IPS-20b (cell line): ENCODE data around the gene ATG2A.

Experiments used
- H3K27ac ChIP-seq: one replicate; pipeline ENCODE4 v1.5.1; 2013; ENCODE audit warnings: low read length
- H3K27me3 ChIP-seq: 2 replicates; pipeline ENCODE4 v1.6.1; 2013; ENCODE audit warnings: mild to moderate bottlenecking, low read length, inconsistent platforms; ENCODE audit not compliant: insufficient read depth
- H3K36me3 ChIP-seq: 2 replicates; pipeline ENCODE4 v1.6.1; 2013; ENCODE audit warnings: low read depth, mild to moderate bottlenecking, inconsistent platforms, low read length, moderate library complexity; ENCODE audit not compliant: insufficient read depth
- H3K4me1 ChIP-seq: 2 replicates; pipeline ENCODE4 v1.6.1; 2013; ENCODE audit warnings: mild to moderate bottlenecking, control low read depth, inconsistent platforms, low read length, moderate library complexity; ENCODE audit not compliant: insufficient read depth
- H3K4me3 ChIP-seq: 2 replicates; pipeline ENCODE4 v1.5.1; 2013; ENCODE audit warnings: mild to moderate bottlenecking, low read length, inconsistent platforms
- H3K9ac ChIP-seq: 2 replicates; pipeline ENCODE4 v1.6.1; 2013; ENCODE audit warnings: low read depth, mild to moderate bottlenecking, inconsistent platforms, low read length, moderate library complexity
- H3K9me3 ChIP-seq: 2 replicates; pipeline ENCODE4 v1.6.1; 2013; ENCODE audit warnings: mild to moderate bottlenecking, low read depth, low read length, inconsistent platforms; ENCODE audit not compliant: insufficient read depth

ATG2A gene

DNA sequence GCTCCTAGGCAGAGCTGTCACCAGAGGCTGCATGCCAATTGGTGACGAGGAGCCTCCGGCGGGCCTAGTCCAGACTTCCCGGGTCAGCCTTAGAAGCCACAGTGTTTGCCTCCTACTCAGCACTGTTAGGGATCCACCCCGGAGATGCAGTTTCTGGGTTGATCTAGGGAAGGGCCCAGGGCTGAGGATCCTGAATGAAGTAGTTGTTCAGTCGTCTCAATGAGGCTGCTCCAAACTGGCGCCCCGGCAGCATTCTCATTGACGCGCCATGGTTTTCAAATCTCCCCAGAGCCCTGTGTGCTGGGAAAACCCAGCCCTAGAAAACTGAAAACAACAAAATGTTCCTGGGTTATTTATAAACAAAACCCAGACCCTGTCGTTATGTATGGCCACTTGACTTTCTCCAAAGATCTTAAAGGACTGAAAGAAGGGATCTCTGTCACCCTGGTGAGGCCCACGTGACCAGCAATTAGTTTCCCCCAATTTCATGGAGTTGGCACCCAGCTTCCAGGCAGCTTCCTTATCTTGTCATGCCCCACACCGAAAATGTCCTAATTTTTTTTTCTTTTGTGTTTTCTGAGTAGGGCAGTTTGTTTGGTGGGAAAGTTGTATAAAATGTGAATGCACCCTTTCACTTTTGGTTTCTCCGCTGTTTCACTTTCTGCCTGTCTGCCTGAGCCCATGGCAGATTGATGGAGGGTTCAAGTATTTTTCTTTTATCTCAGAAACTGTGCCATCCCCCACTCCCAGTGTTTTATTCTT, 36.6 kb downstream of the ATG2A start:
- H3K4me1 ChIP-seq: peaks cover 7% of the 10 kb centered on the region
- H3K9ac ChIP-seq: no peak overlapping the region
- H3K27me3 ChIP-seq: peaks cover 11% of the 10 kb centered on the region
- no peaks in the 10 kb centered on the region for H3K36me3 ChIP-seq
- no peak overlapping the region for H3K4me3 ChIP-seq
- no peaks in the 10 kb centered on the region; the same call in 1 of the 2 replicates for H3K9me3 ChIP-seq
- no peak overlapping the region for H3K27ac ChIP-seq

DNA sequence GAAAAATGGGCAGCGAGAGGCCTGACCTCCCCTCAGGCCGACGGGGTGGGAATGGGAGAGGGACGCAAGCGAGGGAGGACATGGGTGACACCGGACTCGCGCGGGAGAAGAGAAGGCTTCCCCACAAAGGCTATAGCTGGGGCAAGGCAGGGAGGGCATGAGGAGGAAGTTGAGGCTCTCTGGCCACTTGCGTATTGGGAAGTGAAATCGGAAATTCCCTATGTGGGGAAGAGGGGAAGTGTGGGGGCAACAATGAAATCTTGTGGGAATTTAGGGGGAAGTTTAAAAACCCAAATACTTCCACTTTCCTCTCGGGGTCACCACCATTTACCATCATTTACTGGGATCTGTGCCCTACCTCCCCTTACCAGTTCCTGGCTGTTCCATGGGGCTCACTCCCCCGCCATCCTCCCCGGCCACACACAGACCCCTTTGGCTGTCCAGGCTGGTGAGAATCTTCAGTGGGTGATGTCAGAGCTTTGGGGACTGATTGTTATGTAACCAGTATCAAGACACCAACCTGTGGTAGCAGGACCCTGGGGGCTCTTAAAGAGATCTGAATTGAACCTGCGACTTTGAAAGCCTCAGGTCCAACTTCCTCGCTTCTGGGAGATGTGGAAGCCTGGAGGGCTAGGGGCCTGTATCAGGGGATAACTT, 37.6 kb downstream of the ATG2A start:
- Histone ChIP-seq H3K4me1 (peaks cover 7% of the 10 kb centered on the region), H3K9ac (peak overlapping the region; percentile 94), H3K4me3 (peak overlapping the region; percentile 88), H3K9me3 (no peaks in the 10 kb centered on the region; the same call in 1 of the 2 replicates), H3K27ac (peak overlapping the region; percentile 53), H3K27me3 (peaks cover 11% of the 10 kb centered on the region), H3K36me3 (peaks cover 1% of the 10 kb centered on the region; the same call in 1 of the 2 replicates)

DNA sequence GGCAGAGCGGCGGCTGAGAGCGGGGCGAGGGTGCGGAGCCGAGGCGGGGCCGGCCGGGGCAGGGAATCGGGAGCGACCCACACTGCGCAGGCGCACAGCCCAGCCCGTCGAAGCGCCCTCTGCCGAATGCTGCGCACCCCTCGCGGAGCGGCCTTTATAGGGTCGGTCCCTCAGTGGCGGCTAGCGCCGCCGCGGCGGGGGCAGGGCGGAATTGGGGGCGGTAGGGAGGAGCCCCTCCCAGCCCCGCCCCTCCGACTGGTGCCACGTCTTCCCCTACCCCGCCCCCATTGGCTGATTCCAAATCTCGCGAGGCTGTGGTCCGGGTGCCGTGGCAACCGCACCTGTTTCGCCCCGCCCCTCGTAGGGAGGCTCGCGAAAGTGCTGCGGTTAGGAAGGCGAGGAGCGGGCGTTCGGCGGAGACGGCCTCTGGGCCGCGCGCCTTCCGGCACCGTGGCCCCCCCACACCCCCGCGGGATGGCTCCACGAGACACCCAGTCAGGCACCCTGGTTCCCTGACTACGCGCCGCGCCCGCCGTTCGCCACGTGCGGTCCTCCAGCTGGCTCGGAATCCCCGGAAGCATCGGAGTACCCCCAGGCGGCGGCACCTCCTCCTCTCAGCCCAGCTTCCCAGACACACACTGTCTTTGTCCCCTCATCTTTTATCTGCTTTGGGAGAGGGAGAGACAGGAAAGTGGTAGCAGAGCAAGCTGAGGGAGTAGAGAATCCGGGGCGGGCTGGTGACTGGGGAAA, 38.3 kb downstream of the ATG2A start, which contains the start of gene EHD1:
Gene EHD1 (minus strand): TSS at position 128 of the 750 bp plus-strand sequence. CDS start 157 bp downstream, outside the sequence.
- Histone ChIP-seq H3K4me1 (peaks cover 7% of the 10 kb centered on the region), H3K27ac (peak within 1 kb of the TSS; percentile 53), H3K4me3 (peak within 1 kb of the TSS; percentile 93), H3K36me3 (peaks cover 4% of the 10 kb centered on the region; the same call in 1 of the 2 replicates), H3K9ac (peak within 1 kb of the TSS; percentile 94), H3K9me3 (no peaks in the 10 kb centered on the region; the same call in 1 of the 2 replicates), H3K27me3 (peaks cover 11% of the 10 kb centered on the region)

DNA sequence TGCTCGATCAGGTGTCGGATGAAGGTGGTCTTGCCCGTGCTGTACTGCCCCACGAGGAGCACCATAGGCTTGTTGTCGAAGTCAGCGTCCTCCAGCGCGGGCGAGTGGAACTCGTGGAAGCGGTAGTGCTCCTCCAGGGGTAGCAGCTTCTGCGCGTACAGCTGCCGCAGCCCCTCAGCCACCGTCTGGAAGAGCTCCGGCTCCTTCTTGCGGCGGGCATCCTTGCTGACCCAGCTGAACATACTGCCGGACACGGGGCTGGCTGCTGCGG, 38.9 kb downstream of the ATG2A start:
- no peak overlapping the region for H3K27ac ChIP-seq
- peak overlapping the region; percentile 93 for H3K4me3 ChIP-seq
- peak overlapping the region; percentile 73; the same call in 1 of the 2 replicates for H3K9ac ChIP-seq
- peaks cover 11% of the 10 kb centered on the region for H3K27me3 ChIP-seq
- no peaks in the 10 kb centered on the region; the same call in 1 of the 2 replicates for H3K9me3 ChIP-seq
- H3K4me1 ChIP-seq: peaks cover 7% of the 10 kb centered on the region
- peaks cover 8% of the 10 kb centered on the region for H3K36me3 ChIP-seq

DNA sequence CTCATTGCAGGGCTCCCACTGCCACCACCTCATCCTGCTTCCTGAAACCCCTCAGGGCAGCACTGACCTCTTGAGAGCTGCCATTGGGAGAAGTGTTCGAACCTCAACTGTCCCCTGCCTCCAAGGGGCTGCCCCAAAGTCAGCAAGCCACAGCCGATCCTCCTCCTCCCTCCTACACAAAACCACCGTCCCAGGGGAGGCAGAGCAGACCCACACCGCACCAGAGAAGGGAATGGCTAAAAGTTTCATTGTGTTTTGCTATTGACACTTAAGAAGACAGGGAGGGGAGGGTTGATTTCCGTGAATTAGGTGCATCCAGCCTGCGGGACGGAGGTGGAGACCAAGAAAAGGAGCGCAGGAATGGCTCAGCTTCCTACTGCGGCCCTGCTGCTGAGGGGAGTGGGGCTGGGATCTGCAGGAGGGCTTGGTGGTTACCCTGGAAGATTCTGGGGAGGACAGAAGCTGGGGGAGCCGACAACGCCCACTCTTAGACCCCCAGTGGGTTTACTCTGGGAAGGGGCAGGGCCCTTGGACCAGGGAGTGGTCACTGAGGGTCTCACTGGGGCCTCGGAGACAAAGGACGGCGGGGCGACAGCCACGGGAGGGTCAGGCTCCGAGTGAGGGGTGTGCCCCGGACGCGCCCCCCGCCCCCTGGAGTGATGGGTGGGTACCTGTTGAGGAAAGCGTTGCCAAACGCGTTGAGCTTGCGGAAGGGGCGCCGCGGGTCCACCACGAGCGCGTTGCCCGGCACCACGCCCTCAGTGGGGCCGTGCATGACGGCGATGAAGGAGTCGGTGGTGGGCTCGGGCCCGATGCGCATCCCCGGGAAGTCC, 39.4 kb downstream of the ATG2A start:
- Histone ChIP-seq H3K4me3 (peak overlapping the region; percentile 93), H3K27ac (no peak overlapping the region), H3K9ac (peak overlapping the region; percentile 73), H3K4me1 (peaks cover 7% of the 10 kb centered on the region), H3K9me3 (no peaks in the 10 kb centered on the region; the same call in 1 of the 2 replicates), H3K27me3 (peaks cover 11% of the 10 kb centered on the region), H3K36me3 (peaks cover 13% of the 10 kb centered on the region)

DNA sequence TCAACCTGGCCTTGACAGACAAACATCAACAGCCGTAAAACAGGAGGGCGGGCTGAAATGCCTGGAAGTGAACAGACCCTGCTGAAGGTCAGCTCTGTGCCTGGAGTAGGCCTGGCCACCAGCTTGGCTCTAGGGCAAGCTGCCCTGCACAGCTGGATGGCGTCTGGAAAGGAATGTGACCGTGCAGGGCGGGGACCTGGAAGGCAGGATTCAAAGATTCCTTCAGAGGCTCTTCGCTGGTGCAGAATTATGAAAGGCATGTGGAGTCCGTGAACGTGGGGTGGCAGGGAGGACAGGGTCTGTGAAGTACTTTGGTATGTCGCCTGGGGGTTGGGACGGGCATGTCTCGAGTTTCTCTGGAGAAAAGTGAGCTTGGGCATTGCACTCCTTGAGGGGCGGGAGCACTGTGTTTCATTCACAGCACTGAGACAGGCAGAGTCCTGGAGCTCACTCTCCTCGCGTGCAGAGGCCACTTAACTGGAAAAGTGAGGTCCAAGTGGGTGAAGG, 40.1 kb downstream of the ATG2A start:
- Histone ChIP-seq H3K9ac (peak overlapping the region; percentile 73; the same call in 1 of the 2 replicates), H3K4me3 (peak overlapping the region; percentile 93), H3K36me3 (peaks cover 16% of the 10 kb centered on the region), H3K27ac (no peak overlapping the region), H3K27me3 (peaks cover 11% of the 10 kb centered on the region), H3K9me3 (no peaks in the 10 kb centered on the region; the same call in 1 of the 2 replicates), H3K4me1 (peaks cover 7% of the 10 kb centered on the region)

DNA sequence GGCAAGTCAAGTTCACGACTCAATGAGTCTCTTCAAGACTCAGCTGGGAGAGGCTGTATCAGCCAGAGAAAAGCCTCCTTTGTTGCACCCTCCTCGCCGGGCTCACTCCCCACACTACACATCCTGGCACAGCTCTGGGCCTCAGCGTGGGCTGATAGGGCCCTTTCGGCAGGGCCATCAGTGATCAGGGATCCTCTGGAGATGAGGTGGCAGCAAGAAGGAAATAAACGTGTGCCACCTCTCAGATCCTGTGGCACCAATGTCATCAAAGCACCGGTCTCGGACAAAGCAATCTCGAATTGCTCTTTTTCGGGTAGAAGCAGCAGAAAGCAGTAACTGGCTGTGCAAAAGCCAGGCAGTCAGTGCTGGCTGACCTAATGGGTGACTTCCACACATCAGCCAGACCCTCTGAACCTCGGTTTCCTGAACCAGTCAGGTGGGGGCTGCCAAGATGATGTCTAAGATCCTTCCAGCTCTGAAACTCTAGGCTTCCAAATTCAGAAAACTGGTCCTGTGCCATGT, 40.7 kb downstream of the ATG2A start:
- Histone ChIP-seq H3K27me3 (peaks cover 11% of the 10 kb centered on the region), H3K36me3 (peaks cover 22% of the 10 kb centered on the region), H3K4me1 (peaks cover 7% of the 10 kb centered on the region), H3K27ac (no peak overlapping the region), H3K9ac (no peak overlapping the region), H3K9me3 (no peaks in the 10 kb centered on the region; the same call in 1 of the 2 replicates), H3K4me3 (peak overlapping the region; percentile 93; the same call in 1 of the 2 replicates)

DNA sequence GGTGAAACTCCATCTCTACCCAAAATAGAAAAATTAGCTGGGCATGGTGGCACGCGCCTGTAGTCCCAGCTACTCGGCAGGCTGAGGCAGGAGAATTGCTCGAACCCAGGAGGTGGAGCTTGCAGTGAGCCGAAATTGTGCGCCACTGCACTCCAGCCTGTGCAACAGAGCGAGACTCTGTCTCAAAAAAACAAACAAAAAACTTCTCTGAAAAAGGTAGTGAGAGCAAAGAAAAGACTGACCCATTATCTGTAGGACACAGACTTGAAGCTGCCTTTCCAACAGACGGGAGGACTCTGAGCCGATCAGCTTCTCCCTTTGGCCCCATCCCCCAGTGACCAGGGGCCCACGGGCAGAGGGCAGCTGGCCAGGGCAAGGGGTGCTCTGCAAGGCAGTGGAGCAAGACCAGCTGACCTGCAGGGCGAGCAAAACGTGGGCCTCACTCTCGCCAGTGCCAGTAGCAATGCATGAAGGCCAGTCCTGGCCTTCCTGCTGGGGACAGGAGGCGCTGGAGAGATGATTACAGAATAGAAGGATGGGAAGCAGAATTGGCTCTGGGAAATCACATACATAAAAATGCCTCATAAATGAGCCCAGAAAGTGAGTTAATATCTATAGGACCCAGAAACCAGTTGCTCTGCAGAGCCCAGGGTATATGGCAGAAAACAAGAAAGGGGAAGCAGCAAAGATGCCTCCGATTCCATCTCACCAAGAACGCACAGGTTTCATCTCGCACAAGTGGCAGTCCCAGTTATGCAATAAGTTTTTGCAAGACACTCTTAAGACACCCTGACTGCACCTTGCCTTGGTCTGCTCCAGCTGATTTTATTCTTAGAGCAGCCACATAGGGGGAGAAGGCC, 41.4 kb downstream of the ATG2A start:
- no peak overlapping the region for H3K27ac ChIP-seq
- H3K36me3 ChIP-seq: peaks cover 26% of the 10 kb centered on the region
- peaks cover 7% of the 10 kb centered on the region for H3K4me1 ChIP-seq
- H3K9ac ChIP-seq: no peak overlapping the region
- no peak overlapping the region for H3K4me3 ChIP-seq
- no peaks in the 10 kb centered on the region; the same call in 1 of the 2 replicates for H3K9me3 ChIP-seq
- H3K27me3 ChIP-seq: peaks cover 11% of the 10 kb centered on the region

DNA sequence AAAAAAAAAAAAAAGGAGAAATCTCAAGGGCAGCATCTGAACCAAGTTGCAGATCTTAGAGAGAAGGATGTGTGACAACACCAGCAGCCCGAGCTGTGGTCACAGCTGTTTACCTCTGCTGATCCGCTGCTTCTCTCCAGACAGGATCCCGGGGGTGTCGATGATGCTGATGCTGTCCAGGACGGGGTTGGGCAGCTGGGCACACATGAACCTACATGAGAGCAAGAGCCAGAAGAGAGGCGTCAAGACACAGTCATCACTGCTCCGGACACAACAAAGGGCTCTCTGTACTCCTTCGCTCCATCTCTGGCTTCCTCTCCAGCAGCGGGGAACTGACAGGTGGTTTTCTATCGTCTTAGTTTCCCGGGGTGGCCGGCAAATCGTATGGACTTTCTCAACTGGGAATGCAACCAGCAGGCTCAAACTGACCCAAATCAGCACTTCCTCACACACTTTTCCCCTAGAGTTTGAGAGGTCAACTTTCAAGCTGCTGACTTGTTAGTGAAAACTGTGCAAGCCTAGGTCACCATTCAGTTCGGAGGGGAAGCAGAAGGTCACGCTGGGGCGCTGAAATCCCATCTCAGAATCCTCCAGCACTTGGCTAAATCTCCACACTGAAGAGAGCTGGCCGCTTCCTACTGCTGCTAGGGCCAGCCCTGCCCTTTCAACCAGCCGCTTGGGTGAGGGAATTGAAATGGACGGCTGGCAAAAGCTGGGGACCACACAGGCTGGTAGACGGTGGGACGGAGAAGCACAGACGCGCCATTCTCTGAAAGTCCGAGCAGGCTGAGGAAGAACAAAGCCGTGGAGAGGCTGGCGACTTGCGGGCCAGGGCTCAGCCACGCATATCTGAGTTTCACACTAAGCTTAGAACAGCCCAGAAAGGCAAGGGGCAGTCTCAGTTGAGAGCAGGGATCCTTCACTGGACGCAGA, 42.4 kb downstream of the ATG2A start:
- H3K9ac ChIP-seq: no peak overlapping the region
- no peaks in the 10 kb centered on the region; the same call in 1 of the 2 replicates for H3K9me3 ChIP-seq
- H3K27ac ChIP-seq: no peak overlapping the region
- peaks cover 11% of the 10 kb centered on the region for H3K4me1 ChIP-seq
- peaks cover 11% of the 10 kb centered on the region for H3K27me3 ChIP-seq
- H3K36me3 ChIP-seq: peaks cover 26% of the 10 kb centered on the region
- H3K4me3 ChIP-seq: no peak overlapping the region
